ENCODE data around the gene MVB12B.

MVB12B gene

DNA sequence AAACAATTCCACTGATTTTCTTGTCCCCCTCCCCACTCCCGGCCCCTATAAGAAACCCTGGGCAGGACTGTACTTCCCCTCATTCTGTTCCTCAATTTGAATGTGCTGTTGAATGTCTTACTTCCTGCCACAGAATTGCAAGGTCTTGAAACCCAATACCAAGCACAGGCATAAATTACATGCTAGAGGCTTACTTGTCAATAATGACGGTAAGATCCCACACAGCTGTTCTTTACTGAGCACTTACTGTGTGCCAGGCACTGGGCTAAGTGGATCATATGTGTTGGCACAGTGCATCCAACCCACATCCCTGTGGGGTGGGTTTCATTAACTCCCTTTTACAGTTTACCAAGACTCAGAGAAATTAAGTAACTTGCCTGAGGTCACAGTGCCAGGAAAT lies 63.4 kb downstream of the MVB12B start:
- FAIRE-seq: no peak

DNA sequence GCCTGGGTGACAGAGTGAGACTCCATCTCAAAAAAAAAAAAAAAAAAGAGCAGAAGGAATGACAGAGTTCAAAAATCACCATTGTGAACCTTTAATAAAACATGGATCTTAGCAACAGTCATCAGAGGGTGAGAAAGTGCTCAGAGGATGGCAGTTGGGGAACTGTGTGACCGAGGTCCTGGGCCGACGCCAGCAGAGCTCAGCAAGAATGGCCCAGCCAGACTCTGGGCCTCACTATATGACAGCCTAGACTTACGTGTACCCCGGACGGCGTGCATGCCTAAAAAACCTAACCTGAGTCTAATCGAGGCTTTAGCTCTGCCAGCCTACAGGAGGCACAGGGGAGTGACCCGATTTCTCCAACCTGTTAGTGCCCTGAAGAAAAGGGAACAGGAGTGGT lies 64.3 kb downstream of the MVB12B start:
- no peak for FAIRE-seq

DNA sequence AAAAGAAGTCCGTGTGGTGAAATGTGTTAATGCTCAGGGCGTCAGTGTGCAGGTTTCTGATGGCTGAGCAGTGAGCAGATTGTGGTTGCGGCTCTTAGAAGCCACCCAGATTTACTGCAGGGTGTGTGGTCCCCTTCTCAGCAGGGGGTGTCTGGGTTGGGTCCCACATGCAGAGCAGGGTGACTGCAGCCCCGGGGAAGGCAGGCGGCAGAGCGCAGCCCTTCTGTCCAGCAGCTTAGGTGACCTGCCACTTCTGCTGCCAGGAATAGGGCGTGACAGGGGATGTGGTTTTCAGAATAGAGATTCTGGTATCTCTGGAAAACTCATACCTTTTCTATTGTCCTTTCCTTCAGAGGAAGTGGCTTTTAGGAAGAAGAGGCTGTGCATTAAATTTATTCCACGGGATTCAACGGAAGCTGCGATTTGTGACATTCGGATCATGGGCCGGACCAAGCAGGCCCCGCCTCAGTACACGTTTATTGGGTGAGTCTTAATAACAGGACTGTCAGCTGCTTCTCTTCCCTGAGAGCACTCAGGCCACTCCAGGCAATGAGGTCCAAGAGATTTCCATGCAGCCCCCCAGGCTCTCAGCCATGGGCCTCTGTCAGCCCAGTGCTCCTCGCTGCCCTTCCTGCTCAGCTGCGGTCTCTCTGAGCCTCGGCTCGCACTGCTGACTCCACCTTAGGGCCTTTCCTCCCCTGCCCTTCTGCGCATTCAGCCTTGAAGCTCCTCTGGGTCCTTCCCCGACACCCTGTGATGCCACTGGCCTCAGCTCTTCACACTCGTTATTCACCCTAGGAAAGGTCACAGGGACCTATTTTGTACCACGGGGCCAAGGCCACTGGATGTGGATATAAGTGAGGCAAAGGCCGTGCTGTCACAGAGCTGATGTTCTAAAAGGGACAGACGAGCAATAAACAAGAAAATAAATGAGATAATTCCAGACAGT lies 65.4 kb downstream of the MVB12B start:
- FAIRE-seq: no peak

DNA sequence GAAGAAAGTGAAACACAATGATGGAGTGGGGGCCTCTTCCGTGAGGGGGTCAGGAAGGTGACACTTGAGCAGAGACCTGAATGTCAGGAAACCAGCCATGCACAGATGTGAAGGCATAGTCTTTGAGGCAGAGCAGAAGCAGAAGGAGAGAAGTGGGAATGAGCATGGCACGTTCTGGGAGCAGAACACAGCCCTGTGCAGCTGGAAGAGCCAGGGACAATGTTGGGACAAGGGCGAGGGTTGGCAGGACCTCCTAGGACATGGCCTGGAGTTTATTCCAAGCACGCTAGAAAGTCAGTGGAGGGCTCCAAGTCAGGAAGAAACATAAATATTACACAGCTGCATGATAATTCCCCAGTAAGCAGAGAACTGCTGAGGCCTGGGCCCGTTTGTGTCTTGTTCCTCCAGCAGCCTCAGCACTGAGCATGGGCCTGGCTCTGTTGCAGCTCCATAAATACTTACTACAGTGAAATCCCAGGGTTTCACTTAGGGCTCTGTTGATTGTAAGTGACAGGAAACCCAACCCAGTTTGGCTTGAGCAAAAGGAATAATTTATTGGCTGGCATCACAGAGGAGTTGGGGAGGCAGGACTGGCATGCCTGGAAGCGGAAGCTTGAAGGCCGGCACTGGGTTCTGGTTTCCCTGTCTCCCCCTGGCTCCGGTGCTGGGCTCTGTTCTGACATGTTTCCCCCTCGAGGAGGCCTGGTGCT lies 66.2 kb downstream of the MVB12B start:
- FAIRE-seq: no peak

DNA sequence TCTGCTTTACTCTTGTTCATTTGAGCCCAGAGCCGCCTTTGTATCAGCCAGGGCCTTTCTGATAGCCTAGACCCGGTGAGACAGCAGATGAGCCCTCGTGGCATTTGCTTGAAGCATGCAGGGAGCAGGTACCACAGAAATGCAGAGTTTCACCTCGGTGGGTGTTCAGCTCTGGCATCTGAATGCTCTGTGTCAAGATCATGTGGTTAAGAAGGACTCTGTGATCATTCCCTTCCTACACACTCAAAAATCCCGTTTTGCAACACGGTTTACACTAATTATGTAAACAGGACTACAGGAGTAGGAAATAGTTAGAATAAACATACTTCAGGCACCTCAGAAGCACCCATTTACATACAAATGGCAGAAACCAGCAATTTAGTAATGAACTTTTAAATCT lies 67.2 kb downstream of the MVB12B start:
- FAIRE-seq: no peak

DNA sequence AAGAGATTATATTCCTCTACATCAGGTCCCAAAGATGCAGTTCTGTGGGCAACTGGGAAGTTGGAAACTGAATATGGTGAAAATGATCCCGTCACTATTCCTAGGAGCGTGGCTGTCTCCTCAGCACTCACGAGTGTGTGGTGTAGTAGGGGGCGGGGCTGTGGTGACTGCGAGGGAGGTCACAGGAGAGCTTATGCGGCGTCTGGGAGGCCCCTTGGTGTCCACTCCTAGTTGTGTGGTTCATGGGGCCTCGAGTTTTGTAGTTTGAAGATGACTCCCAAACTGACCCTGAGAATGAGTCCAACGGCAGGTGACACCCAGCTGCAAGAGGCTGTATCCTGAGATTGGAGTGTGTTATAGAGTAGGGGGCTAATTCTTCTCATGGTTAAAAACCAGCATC lies 68.2 kb downstream of the MVB12B start:
- no peak for FAIRE-seq

DNA sequence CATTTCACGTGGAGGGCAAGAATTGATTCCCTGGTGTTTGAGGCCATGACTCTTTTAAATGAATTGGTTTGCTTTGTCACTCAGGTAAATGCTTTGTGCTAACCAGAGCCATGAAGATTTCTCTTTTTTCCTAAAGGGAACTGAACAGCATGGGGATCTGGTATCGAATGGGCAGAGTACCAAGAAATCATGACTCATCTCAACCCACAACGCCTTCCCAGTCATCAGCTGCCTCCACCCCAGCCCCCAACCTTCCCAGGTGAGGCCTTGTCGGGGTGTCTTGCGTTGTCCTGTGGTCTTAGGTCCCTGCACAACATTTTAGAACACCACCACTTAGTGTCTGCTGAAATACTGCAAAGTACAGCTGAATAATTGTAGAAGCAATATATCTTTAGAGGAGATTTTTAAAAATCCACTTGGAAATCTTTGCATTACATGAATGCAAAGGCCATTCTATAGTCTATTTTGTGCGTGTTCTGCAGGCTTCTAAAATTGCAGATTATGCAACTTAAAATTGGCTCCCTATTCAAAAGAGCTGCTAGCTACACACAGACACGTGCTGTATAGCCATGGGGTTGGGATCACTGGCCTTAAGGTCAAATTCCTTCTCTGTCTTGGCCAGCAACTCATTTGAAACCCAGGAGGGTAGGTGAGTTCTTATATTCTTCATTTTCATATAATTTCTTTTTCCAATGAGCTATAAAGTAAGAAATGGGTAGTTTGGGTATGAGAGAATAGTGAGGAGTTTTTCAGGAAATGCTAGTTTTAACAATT lies 69.0 kb downstream of the MVB12B start:
- FAIRE-seq: no peak

DNA sequence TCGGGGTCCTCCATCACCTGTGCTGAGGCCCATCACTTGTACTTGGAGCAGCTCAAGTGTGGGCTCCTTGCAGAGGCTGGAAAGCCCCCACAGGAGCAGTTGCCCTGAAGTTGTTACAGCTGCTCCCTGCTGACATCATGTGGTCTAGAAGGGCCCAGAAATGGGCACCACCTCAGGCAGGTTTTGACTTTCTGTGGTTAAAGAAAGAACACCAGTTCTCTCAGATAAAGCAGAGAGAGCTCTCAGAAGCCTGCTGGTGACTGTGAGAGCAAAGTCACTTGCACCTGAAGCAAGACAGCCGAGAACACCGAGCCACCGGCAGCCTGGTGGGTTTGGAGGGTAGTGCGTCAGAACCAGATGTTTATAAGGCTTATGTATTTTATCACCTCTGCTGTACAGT lies 70.4 kb downstream of the MVB12B start:
- no peak for FAIRE-seq

DNA sequence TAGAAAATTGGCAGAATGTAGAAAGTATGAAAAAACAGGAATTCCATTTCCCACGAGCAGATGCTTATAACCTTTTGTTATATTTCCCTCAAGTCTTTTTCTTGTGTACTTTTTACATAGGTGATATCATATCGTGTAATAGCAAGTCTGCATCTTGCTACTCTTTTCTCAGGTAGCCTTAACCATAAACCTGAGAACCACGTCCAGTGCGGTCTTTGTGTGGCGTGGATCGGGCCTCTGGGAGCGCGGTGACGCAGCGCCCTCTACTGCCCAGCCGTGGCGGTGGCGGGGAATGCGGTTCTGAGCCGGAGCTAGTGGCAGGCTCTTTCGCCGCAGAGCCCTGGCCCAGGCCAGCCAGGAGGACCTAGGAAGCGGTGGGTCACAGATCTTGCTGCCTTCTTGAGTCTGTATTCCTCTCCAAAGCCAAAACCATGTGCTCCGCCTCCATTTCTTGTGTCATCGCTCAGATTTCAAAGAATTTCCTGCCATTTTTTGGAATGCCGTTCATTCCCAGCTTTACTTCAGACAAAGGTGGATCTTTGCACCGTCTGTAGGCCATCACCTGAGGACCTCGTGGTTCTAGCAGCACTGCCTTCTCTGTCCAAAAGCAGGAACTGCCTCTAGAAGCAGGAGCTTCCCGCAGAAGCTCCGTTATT lies 71.9 kb downstream of the MVB12B start:
- no peak for FAIRE-seq

DNA sequence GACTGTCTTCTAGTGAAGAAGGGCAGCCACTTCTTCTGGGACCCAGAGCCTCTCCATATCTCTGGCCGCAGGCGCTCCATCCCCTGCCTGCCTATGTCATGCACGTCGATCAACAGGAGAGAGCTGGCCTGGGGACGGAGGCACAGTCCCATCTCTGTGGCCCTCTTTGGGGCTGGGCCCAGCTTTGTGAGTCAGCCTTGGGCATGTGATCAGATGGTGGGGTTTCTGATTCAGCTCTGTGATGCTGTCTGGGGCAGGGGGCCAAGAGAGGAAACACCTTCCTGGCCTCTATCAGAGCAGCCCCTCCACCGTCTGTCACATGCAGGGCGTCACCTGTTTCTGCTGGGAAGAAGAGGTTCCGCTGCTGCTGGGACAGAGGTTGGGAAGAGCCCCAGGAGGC lies 72.6 kb downstream of the MVB12B start:
- no peak for FAIRE-seq

DNA sequence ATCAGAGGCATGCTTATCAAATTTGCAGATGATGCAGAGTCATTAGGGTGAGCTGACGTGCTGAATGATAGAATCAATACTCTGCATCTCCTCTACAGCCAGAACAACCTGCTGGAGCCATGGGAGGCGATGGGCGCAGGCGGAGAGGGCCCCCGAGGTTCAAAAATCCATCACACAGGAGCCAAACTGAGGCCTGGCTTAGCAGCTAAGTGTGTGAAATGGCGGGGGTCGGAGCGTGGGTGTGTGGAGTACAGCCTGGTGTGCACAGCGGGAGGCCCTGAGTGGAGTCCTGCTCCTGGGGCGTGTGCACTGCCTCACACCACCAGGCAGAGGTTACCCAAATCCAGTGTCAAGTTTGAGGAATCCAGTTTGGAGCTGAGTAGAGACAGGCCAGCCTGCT lies 73.2 kb downstream of the MVB12B start:
- FAIRE-seq: no peak

DNA sequence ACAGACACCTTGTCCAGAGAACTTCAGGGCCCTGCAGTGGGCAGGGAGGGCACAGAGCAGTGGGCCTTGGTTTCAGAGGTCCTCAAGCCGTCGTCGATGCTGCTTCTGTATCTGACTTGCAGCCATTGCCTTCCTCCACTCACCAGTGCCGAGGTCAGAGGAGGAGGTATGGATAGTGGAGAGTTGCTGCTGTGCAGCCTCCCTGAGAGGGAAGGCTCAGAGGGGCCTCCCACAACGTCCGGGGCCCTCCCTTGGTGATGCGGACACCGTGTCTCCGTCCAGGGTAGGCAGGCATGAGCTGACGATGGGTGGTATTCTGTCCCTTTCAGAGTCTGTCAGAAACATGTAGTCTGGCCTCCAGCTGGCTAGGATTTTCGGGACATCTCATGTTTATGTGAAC lies 73.9 kb downstream of the MVB12B start:
- FAIRE-seq: no peak

DNA sequence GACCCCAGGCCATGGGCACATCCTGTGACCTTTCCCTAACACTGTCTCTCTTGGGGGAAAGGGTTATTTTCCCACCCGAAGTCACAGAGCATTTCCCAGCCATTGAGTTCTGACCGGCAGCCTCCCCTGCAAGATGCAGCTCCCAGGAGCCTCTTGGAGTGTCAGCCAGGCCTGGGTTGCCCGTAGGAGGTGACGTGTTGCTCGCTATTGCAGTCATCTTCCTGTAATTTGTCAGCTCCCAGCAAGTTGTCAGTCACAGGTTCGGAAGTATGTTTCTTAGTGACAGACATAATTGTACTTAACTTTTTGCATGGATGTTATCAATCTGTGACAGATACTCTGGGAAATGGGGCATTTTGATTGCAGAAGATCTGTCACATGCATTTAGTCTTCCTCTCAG lies 74.5 kb downstream of the MVB12B start:
- no peak for FAIRE-seq

DNA sequence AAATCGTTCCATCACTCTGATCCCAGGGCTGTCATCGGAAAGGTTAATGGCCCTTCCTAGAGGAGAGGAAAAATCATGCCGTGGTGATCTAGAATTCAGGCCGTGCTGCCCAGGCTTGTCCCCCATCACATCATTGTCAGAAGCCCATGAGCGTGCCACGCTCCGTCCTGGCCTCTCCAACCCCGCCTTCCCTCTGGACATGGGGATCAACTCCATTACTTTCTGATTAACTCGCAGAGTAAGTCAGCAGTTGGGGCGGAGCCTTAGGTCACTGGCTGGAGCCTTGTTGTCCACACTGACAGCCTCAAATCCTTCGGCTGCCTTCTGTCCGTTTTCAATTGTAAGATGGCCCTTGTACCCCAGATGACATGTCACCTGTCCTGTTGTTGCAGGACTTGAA lies 75.0 kb downstream of the MVB12B start:
- no peak for FAIRE-seq

DNA sequence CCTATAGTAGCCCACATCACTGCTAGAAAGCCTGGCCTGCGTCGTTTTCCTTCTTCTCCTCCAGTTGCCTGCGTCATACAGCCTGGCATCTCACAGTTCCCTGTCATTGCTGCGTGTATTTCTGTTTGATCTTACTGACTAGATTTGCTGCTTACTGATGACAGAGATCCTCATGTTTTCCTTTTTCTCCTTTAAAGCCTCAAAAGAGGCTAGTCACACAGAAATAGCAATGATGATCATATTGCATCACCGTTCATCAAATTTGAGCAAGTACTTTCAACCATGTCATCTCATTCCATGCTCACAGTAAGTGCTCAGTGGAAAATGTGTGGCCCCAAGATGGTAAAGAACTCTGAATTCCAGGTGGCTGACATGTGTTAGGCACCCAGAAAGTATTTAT lies 76.8 kb downstream of the MVB12B start:
- no peak for FAIRE-seq

DNA sequence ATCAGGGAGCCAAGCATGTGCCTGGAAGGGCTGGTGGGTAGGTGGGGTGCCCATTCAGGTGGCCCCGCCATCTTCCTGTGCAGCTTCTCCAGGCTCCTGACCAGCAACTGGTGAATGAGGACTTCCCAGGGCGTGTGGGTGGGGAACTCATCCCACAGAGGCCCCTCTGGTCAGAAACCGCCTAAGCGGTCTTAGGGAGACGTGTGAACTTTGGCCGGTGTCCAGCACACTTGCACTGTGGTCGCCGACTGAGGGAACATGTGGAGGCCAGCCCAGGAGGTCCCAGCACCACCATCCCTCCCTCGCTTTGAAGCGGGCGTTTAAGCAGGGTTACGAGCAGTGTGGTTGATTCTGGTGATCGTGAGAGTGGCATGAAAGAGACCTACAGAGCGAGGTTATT lies 77.8 kb downstream of the MVB12B start:
- no peak for FAIRE-seq

DNA sequence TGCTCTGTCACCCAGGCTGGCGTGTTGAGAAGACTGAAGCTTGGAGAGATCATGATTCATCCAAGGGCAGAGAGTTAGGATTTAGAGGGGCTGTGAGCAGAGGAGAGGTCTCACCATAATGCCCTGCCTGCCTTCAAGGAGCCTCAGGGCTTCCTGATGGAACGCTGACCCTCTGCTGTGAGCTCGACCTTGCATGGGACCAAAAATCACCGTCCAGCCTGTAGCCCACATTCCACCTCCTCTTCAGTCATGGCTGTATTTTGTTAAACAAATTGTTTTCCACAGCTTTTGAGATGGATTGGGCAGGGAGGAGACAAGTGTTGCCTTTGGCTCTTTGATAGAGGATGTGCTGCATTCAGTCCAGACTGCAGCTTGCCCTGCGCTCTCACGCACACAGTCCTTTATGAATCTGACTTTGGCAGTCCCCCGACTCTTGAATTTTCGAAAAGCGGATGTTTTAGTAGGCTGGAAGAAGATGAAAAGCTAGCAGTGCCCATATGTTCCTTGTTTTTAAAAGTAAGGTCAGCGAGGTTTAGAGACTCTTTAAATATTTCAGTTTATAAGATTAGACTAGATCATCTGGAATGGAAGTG lies 79.5 kb downstream of the MVB12B start:
- FAIRE-seq: no peak

DNA sequence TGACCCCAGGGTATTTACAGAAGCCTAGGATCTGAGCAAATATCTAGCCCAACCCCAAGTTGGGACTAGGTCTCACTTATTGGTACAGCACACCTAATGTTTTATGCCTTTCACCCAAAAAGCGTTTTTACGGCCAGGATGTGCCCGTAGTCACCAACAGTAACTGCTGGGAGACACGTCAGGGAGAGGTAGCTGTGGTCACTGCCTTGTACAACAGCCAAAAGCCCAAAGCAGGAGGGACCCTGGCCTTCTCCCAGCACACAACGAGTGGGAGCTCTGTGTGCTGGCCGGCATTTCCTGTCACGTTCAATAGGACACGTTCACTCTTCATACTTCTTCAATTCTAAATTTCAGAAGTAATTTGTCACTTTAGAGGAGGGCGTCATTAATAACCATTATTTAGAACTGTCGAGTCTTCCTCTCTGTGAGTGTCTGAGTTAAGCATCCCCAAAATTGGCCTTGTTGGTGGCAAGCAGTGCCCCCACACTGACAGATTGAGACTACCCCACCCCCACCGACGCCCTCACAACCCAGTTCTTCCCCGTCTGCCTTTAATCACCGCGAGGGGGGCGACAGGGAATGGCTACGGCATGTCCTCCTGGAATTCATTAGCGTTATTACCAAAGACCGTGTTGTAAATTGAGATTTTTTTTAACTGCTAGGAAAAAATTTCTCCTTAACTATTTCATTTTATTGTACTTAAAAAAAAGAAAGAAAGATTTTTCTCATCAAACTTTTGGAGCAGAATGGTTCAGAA lies 80.7 kb downstream of the MVB12B start:
- FAIRE-seq: no peak

DNA sequence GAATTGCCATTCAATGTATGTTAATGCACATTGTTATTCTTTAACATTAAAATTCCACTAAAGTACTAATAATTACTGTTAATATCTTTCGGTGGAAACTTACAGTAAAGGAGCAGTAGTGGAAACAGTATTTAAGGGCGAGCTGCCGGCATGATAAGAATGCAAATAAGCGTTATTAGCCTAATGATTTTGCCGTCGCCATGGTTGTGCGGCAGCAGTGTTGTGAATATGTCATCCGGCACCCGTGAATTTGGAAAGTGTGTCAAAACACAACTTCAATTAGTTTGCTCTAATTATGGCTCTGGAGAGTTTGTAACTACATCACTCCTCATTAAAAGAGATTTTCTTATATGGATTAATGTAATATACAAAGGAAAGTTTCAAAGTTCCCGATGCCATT lies 81.4 kb downstream of the MVB12B start:
- no peak for FAIRE-seq

DNA sequence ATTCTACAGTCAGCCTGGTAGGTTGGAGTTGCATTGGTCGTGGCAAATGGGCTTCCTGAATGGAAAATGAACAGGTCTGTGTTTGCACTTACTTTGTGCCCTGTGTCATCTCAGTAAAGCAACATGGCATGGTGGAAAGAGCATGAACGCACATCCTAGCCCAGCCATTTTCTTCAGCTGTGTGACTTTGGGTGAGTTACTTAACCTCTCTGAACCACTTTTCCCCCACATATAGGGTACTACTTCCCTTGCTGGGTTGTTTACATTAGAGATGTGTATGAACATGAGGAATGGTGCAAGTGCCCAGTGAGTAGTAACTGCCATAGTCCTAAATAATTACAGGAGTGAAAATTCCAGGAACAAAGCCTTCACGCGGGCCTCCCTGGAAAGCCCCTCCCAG lies 83.6 kb downstream of the MVB12B start:
- FAIRE-seq: no peak

DNA sequence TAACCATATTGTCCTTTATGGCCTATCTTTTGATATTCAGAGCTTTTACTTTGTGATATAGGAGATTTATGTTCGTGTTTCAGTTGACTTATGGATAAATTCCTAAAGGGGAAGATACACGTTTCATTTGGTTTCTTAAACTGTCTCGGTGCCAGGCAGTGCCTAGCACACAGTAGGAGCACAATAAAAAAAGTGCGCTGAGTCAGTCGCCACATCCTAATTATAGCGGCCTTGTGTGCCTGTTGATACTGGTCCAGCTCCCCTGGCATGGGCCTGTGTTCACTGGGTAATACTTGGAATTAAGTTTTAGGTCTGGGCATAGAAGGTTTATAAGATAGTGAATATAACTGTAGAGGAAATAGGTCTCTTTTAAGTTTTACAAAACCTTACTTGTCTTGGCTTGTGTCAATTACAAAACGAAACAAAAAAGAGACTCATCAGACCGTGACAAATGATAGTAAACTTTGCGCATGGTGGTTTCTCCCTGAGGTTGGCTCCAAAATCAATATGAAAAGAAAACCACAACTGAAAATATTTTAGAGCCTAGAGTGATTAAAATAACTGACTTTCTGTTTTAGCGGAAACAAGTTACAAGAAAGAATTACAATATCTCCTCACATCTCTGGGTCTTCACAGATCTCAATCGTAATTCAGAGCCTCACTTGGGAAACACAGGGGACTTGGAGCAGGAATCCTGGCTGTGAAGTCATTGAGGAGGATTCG lies 84.8 kb downstream of the MVB12B start:
- no peak for FAIRE-seq

Data from islet of Langerhans (tissue), 1 donor.